Measurements from ENCODE around the gene ABT1. TPM values are rescaled to one million over a fixed set of nuclear protein-coding genes. Genes with fewer than 3 reads are reported as not detected.

Gene ABT1
- total and polyA plus RNA-seq, 2 of the 8 experiments (the other 6 are each of a cell fraction or from before 2014, with no cell fraction given): 20.5 to 30.7 TPM

GRCh38 chr6:26550250-26550993, 46.3 kb upstream of the ABT1 start (continued):
- TF ChIP-seq ZNF274 (IDR thresholded peaks at IDR 0.05; ENCODE audit: borderline replicate concordance, extremely low read depth, low read length) (no peak), TAF7 (optimal IDR thresholded peaks at IDR 0.05; ENCODE audit: borderline replicate concordance, low read depth, low read length) (no peak), SP4 (IDR thresholded peaks at IDR 0.05; ENCODE audit: low read length) (0 out of 2 replicates have a peak, but pooled peaks have one; percentile 24), SIN3A (conservative IDR thresholded peaks at IDR 0.05 in 1 of 2, IDR thresholded peaks at IDR 0.05 in 1 of 2; ENCODE audit: low read depth in 1 of 2, low read length in 2 of 2) (peak in 1 of 2 experiments; percentile 68; a peak in 2 of 4 replicates), KDM4A (IDR thresholded peaks at IDR 0.05; ENCODE audit: low read depth, low read length, severe bottlenecking) (peak; percentile 84), SUZ12 (IDR thresholded peaks at IDR 0.05; ENCODE audit: low read length) (no peak), ATF2 (IDR thresholded peaks at IDR 0.05; ENCODE audit: low read length) (no peak), SRF (IDR thresholded peaks at IDR 0.05; ENCODE audit: low read depth, low read length) (no peak)
